Measurements from ENCODE around the gene PCK2.

PCK2 gene

GRCh38 chr14:24150993-24151392, 56.9 kb downstream of the PCK2 start:
- FAIRE-seq (no peak), DNase-seq (ENCODE audit: low spot score) (no peak)

GRCh38 chr14:24151404-24152080, 57.4 kb downstream of the PCK2 start:
- FAIRE-seq, result no peak
- DNase-seq (ENCODE audit: low spot score), result no peak
